ENCODE results near the gene FKBP8.

- no peak for TF ChIP-seq POLR2AphosphoS5 (IDR thresholded peaks at IDR 0.05; ENCODE audit: insufficient read depth in 1 of 2, low read depth in 1 of 2)
- TF ChIP-seq CTCF (IDR thresholded peaks at IDR 0.05): no peak
- no peak for TF ChIP-seq POLR2A (IDR thresholded peaks at IDR 0.05)
Measured at GRCh38 chr19:18502638-18503294, 40.6 kb downstream of the FKBP8 start.

All from vagina (tissue), 2 donors.